ENCODE data around the gene PRKAG1. TPM values are rescaled to one million over a fixed set of nuclear protein-coding genes. Genes with fewer than 3 reads are reported as not detected.

The PRKAG1 gene
- total RNA-seq, 1 donor from 2014 or later: 61.7 TPM

- DNase-seq (ENCODE audit: low spot score): no peak
Measured at GRCh38 chr12:49050507-49051372, 32.2 kb upstream of the PRKAG1 start.

- DNase-seq (ENCODE audit: low spot score): no peak
Measured at GRCh38 chr12:49049566-49050224, 31.1 kb upstream of the PRKAG1 start.

GRCh38 chr12:49048953-49049352, 30.4 kb upstream of the PRKAG1 start:
- no peak for DNase-seq (ENCODE audit: low spot score)

GRCh38 chr12:49046129-49046895, 27.7 kb upstream of the PRKAG1 start:
- no peak for DNase-seq (ENCODE audit: low spot score)

GRCh38 chr12:49044660-49045059, 26.1 kb upstream of the PRKAG1 start:
- DNase-seq (ENCODE audit: low spot score): no peak

DNA sequence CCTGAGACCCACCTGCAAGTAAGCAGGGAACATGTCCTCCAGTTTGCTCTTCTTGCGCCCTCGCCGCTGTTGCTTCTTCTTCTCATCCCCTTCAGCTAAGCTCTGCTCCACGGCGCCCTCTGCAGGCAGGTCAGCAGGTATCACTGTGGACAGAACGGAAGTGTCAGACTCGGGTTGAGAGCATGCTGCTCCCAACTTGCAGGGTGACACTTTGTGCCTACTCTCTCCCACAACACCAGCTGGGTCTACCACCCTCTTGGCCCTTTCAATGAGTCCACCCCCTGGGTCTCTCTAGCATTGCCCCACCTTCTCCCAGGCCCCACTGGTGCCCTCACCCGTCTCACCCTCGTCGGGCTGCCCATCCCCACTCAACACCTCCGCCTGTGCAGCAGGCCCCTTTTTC, 25.3 kb upstream of the PRKAG1 start:
- no peak for DNase-seq (ENCODE audit: low spot score)

GRCh38 chr12:49043241-49043640, 24.7 kb upstream of the PRKAG1 start:
- no peak for DNase-seq (ENCODE audit: low spot score)

- no peak for DNase-seq (ENCODE audit: low spot score)
Measured at GRCh38 chr12:49041881-49042484, 23.4 kb upstream of the PRKAG1 start.

- DNase-seq (ENCODE audit: low spot score): no peak
Measured at GRCh38 chr12:49041036-49041880, 22.7 kb upstream of the PRKAG1 start.

DNA sequence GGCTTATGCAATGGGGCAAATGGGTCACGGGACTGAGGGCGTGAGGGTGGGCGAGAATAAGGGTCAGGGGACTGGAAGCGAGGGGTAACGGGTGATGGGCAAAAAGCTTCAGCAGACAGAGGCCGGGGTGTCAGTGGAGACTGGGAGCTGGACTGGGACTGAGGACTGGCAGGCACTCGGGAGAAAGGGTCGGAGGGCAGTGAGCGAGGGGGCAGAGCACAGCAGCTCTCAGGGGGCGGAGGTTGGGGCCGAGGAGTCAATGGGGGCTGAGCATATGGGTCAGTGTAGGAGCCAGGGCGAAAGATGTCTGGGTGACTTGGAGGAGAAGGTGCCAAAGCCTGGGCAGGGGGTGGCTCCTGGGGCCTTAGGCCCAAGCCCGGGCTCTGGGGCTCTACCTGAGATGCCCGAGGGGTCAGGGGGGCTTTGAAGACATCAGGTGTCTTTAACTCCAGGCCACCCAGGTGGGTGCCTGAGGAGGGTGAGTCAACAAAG, 21.8 kb upstream of the PRKAG1 start:
- no peak for DNase-seq (ENCODE audit: low spot score)

DNA sequence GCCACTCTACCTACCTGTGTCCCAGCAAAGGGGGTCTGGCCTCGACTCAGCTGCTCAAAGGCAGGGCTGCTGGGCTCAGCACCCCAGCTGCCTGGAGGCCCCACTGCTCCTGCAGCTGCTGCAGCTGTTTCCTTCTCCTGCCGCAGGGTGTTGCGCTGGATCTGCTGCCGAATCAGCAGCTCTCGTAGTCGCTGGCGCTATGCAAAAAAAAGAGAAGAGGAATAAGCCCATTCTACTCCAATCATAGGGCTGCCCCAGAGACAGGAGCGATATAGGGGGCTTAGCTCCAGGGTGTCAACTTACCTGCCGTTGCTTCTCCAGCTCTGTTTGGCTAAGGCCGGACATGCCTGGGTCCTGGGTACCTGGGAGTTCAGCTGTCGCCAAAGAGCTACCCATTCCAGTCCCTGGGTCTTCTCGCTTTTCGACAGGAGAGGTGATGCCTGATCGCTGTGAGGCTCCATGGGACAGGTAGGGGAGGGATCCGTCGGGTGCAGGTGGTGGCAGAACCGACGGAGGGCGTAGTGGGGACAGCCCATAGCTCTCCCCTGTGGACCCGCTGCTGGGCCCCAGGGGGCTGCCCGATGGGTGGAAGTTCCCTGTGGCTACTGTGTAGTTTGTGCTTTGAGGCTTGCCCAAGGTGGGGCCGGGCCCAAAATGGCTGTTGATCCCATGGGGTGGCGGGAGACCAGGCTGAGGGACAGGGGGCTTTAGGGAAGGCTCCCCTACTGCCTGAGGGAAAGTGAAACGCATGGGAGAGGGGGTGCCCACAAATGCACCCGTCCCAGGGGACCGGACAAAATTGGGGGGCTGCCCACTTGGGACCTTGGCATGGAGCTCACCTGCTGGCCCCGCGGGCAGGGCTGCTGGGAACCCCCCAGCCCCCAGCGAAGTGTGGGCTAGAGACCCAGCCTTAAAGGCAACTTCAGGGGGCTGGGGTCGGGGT, 21.1 kb upstream of the PRKAG1 start:
- DNase-seq (ENCODE audit: low spot score): no peak

GRCh38 chr12:49038291-49038955, 19.8 kb upstream of the PRKAG1 start:
- DNase-seq (ENCODE audit: low spot score): no peak

- no peak for DNase-seq (ENCODE audit: low spot score)
Measured at GRCh38 chr12:49037947-49038237, 19.3 kb upstream of the PRKAG1 start.

GRCh38 chr12:49037111-49037946, 18.8 kb upstream of the PRKAG1 start:
- DNase-seq (ENCODE audit: low spot score): no peak

- no peak for DNase-seq (ENCODE audit: low spot score)
Measured at GRCh38 chr12:49036029-49036428, 17.5 kb upstream of the PRKAG1 start.

- DNase-seq (ENCODE audit: low spot score): no peak
Measured at GRCh38 chr12:49034286-49034622, 15.7 kb upstream of the PRKAG1 start.

DNA sequence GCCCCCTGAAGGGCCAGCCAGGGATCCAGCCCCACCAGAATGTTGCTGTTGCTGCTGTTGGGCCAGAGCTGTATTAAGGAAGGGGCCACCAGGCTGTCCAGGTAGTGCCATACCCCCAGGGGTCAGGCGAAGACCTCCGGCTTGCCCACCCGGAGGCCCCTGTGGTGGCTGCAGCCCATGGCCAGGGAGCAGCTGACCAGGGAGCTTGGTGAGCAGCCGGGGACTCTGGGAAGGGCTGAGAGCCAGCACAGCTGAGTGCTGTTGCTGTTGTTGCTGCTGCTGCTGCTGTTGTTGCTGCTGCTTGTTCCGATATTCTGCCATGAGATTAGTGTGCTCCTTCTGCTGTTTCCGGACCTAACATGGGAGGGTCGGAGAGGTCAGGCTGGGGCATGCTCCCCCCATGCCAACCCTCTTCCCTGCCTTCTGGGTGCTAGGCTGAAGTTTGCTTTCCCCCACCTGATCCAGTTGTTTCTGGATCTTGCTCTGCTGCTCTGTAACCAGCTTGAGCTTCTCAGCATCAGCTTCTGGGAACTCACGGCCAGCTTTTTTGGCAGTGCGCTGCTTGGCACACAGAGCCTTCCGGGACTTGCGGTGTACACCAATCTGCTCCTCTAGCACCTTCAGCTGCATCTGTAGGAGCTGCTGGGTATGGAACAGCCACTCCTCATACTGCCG, 15.2 kb upstream of the PRKAG1 start:
- DNase-seq (ENCODE audit: low spot score): no peak

All from mesenteric fat pad (tissue), 1 donor.